Gastrocnemius medialis (tissue), 4 donors: ENCODE data around the gene CACNA2D3. TPM values are rescaled to one million over a fixed set of nuclear protein-coding genes. Genes with fewer than 3 reads are reported as not detected.

Source experiments
- ATAC-seq, 2 donors: fragments of 150-250 bp; one replicate each; pipeline ENCODE4 v1.9.1; 2016
- DNase-seq, 2 donors: peaks; one replicate each; pipeline ENCODE4 v3.0.0-alpha.2; 2019
- H3K27ac ChIP-seq, 4 donors: fragments of 200-600 bp; sonication (generic); 1 replicate in 1 of 4; 2 replicates in 3 of 4; pipeline ENCODE4 v1.5.1; 2016 to 2018; ENCODE audit warnings: mild to moderate bottlenecking in 2 of 4, moderate library complexity in 1 of 4
- H3K27me3 ChIP-seq, 3 donors: fragments of 200-600 bp; sonication (generic) in 2 of 3; 1 replicate in 1 of 3; 2 replicates in 2 of 3; pipeline versions ENCODE4 v1.5.1 to v1.6.0; 2016 to 2019; ENCODE audit warnings: mild to moderate bottlenecking in 1 of 3, moderate library complexity in 1 of 3
- H3K36me3 ChIP-seq, 2 donors: fragments of 200-600 bp; sonication (generic) in 1 of 2; one replicate each; pipeline ENCODE4 v1.5.1; 2017 to 2018
- H3K4me1 ChIP-seq, 2 donors: fragments of 200-600 bp; sonication (generic) in 1 of 2; one replicate each; pipeline ENCODE4 v1.5.1; 2016 to 2017; ENCODE audit warnings: mild to moderate bottlenecking in 2 of 2
- H3K4me3 ChIP-seq, 4 donors: fragments of 200-600 bp; sonication (generic) in 3 of 4; 1 replicate in 1 of 4; 2 replicates in 3 of 4; pipeline ENCODE4 v1.5.1; 2016 to 2019; ENCODE audit warnings: mild to moderate bottlenecking in 2 of 4
- H3K9me3 ChIP-seq, 3 donors: fragments of 200-600 bp; sonication (generic) in 2 of 3; 1 replicate in 1 of 3; 2 replicates in 2 of 3; pipeline ENCODE4 v1.5.1; 2016 to 2019
- CTCF ChIP-seq, 5 experiments: fragments of 450-650 bp in 3 of 5; fragments of 200-600 bp in 2 of 5; sonication (generic) in 2 of 5; IDR thresholded peaks in 4 of 5; conservative IDR thresholded peaks in 1 of 5; 1 replicate in 4 of 5; 2 replicates in 1 of 5; pipeline ENCODE4 v1.5.1; 2016 to 2019; ENCODE audit warnings: antibody characterized with exemption in 5 of 5, mild to moderate bottlenecking in 3 of 5, moderate library complexity in 3 of 5
- POLR2A ChIP-seq, 2 donors: fragments of 450-650 bp; IDR thresholded peaks; one replicate each; pipeline ENCODE4 v1.6.1; 2017; ENCODE audit warnings: antibody characterized with exemption in 2 of 2, mild to moderate bottlenecking in 2 of 2, moderate library complexity in 2 of 2
- in situ Hi-C, 4 donors: fragments of 200-750 bp; cut with MboI; loops; one replicate each; pipeline versions ENCODE4 v1.15.0 to v1.8.0; 2017; ENCODE audit warnings: low sequenced_read_pairs in 4 of 4
- intact Hi-C: fragments of 100-400 bp; cut with DNase I; formaldehyde crosslinking; loops from one replicate; pipeline ENCODE4 v1.15.1; 2023; ENCODE audit warnings: low total_unique reads
- total RNA-seq, 4 donors: library from RNA; depleted of rRNA; stranded (reverse); fragments of >200 nt; gene quantifications; one replicate each; pipeline versions ENCODE4 v1.1.0 to v1.2.3, GENCODE V29; 2016

Gene CACNA2D3
- total RNA-seq, 4 donors from 2014 or later = 4.7 to 14.4 (median 7.1) TPM

DNA sequence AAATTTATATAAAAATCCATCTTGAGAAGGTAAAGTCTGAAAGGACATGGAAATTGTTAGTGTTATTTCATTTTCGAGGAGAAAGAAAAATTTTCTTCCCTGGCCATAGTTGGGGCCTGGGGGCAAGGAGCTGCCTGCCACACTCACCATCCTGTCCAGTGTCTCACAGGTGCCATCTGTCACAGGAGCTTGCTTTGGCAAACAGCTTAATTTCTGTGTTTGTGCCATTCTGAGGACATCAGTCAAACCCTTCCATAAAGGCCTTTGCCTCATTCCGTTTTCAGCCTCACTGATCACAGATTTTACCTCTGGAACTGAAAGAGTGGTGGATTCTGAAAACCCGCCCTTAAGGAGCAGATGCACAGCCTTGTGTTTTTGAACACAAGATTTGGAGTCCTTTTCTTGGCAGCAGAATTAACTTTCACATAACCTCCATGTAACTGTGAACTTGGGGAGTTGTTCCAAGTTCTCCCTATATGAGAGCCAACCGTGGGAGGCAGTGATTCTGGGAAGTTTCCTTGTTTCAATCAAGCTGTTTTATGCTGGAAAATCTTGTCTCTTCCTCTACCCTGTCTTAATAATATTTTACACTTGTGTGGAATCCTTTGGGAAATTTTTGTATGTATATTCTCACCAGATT lies 254.7 kb downstream of the CACNA2D3 start:
- H3K9me3 ChIP-seq = no peaks in the 10 kb centered on the region
- ATAC-seq (no peak), DNase-seq (no peak)
- no peaks in the 10 kb centered on the region for H3K27me3 ChIP-seq
- peaks cover 0 to 4% of the 10 kb centered on the region in 2 donors for H3K4me1 ChIP-seq
- no peak overlapping the region for H3K4me3 ChIP-seq
- TF ChIP-seq POLR2A (IDR thresholded peaks at IDR 0.05) = no peak
- TF ChIP-seq CTCF (IDR thresholded peaks at IDR 0.05 in 4 of 5, conservative IDR thresholded peaks at IDR 0.05 in 1 of 5) = no peak
- in situ Hi-C loops = no loop called here
- H3K36me3 ChIP-seq = no peaks in the 10 kb centered on the region
- intact Hi-C loops = no loop called here
- H3K27ac ChIP-seq = no peak overlapping the region

DNA sequence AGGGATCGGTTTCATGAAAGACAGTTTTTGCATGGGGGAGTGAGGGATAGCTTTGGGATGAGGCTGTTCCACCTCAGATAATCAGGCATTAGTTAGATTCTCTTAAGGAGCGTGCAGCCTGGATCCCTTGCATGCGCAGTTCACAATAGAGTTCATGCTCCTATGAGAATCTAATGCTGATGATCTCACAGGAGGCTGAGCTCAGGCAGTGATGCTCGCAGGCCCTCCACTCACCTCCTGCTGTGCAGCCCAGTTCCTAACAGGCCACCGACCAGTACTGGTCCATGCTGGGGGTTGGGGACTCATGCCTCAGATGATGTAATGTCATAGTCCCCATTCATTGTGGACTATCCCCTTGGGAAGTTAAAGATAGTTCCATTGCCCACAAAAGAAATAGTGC lies 255.8 kb downstream of the CACNA2D3 start:
- H3K27ac ChIP-seq = no peak overlapping the region
- H3K9me3 ChIP-seq = no peaks in the 10 kb centered on the region
- in situ Hi-C loops (no loop called here), intact Hi-C loops (no loop called here)
- no peaks in the 10 kb centered on the region for H3K36me3 ChIP-seq
- DNase-seq = no peak
- peaks cover 0 to 4% of the 10 kb centered on the region in 2 donors for H3K4me1 ChIP-seq
- no peak for TF ChIP-seq CTCF (IDR thresholded peaks at IDR 0.05 in 4 of 5, conservative IDR thresholded peaks at IDR 0.05 in 1 of 5)
- TF ChIP-seq POLR2A (IDR thresholded peaks at IDR 0.05) = no peak
- ATAC-seq = no peak
- no peaks in the 10 kb centered on the region for H3K27me3 ChIP-seq
- H3K4me3 ChIP-seq = no peak overlapping the region

DNA sequence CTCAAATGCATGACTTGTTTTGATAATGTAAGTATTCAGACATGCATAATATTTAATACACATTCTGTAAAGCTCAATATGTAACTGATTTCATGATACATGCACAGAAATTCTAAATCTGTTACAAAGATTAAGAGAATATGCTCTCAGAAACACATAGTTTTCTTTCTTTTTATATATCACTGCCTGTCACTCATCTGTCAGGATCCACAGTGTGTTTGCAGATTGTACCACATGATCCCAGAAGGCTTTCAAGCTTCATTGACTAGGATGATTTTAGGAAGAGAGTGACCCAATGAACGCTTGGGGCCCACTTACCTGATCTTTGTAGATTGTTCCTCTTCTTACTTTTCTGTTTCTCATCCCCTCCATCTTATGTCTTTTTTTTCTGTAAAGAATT lies 261.9 kb downstream of the CACNA2D3 start:
- intact Hi-C loops = no loop called here
- Histone ChIP-seq H3K4me1 (no peaks in the 10 kb centered on the region), H3K9me3 (no peaks in the 10 kb centered on the region), H3K36me3 (no peaks in the 10 kb centered on the region), H3K27ac (no peak overlapping the region), H3K27me3 (no peaks in the 10 kb centered on the region), H3K4me3 (no peak overlapping the region)
- ATAC-seq (no peak), DNase-seq (no peak)
- in situ Hi-C loops = no loop called here
- no peak for TF ChIP-seq POLR2A (IDR thresholded peaks at IDR 0.05)
- no peak for TF ChIP-seq CTCF (IDR thresholded peaks at IDR 0.05 in 4 of 5, conservative IDR thresholded peaks at IDR 0.05 in 1 of 5)

GRCh38 chr3:54390582-54390981 lies 268.2 kb downstream of the CACNA2D3 start:
- Histone ChIP-seq H3K4me1 (no peaks in the 10 kb centered on the region), H3K9me3 (no peaks in the 10 kb centered on the region), H3K4me3 (no peak overlapping the region), H3K27ac (no peak overlapping the region), H3K36me3 (no peaks in the 10 kb centered on the region), H3K27me3 (no peaks in the 10 kb centered on the region)
- intact Hi-C loops (no loop called here), in situ Hi-C loops (no loop called here)
- TF ChIP-seq CTCF (IDR thresholded peaks at IDR 0.05 in 4 of 5, conservative IDR thresholded peaks at IDR 0.05 in 1 of 5) = no peak
- no peak for TF ChIP-seq POLR2A (IDR thresholded peaks at IDR 0.05)
- no peak for ATAC-seq
- DNase-seq = no peak

GRCh38 chr3:54393150-54393549 lies 270.8 kb downstream of the CACNA2D3 start:
- Histone ChIP-seq H3K4me1 (no peaks in the 10 kb centered on the region), H3K27ac (no peak overlapping the region), H3K4me3 (no peak overlapping the region), H3K27me3 (no peaks in the 10 kb centered on the region), H3K9me3 (no peaks in the 10 kb centered on the region), H3K36me3 (no peaks in the 10 kb centered on the region)
- ATAC-seq (no peak), DNase-seq (no peak)
- intact Hi-C loops = no loop called here
- TF ChIP-seq CTCF (IDR thresholded peaks at IDR 0.05 in 4 of 5, conservative IDR thresholded peaks at IDR 0.05 in 1 of 5) = no peak
- in situ Hi-C loops = no loop called here
